Endodermal cell (in vitro differentiated cells): Measurements from ENCODE around the gene ZMYM3. TPM values are rescaled to one million over a fixed set of nuclear protein-coding genes. Genes with fewer than 3 reads are reported as not detected.

ENCODE experiments used
- DNase-seq: peaks from one replicate; pipeline ENCODE4 v3.0.0-alpha.2; 2017
- H3K27ac ChIP-seq: 2 replicates; pipeline ENCODE4 v1.5.1; 2013; ENCODE audit warnings: mild to moderate bottlenecking, low read depth, low read length, moderate library complexity
- H3K27me3 ChIP-seq: 2 replicates; pipeline ENCODE4 v1.6.1; 2013; ENCODE audit warnings: mild to moderate bottlenecking, low read length, moderate library complexity; ENCODE audit not compliant: insufficient read depth, control insufficient read depth, poor library complexity, severe bottlenecking
- H3K36me3 ChIP-seq: 2 replicates; pipeline ENCODE4 v1.7.0; 2013; ENCODE audit warnings: mild to moderate bottlenecking, low read length, moderate library complexity; ENCODE audit not compliant: control insufficient read depth, insufficient read depth
- H3K4me1 ChIP-seq: one replicate; pipeline ENCODE4 v1.7.0; 2013; ENCODE audit warnings: low read length; ENCODE audit not compliant: control insufficient read depth, insufficient read depth
- H3K4me3 ChIP-seq: 2 replicates; pipeline ENCODE4 v1.5.1; 2013; ENCODE audit warnings: mild to moderate bottlenecking, low read length, moderate library complexity
- H3K9ac ChIP-seq: 2 replicates; pipeline ENCODE4 v1.6.1; 2013; ENCODE audit warnings: mild to moderate bottlenecking, low read length, moderate library complexity; ENCODE audit not compliant: poor library complexity, severe bottlenecking; ENCODE audit errors: extremely low read depth
- H3K9me3 ChIP-seq: 2 replicates; pipeline ENCODE4 v1.6.1; 2013; ENCODE audit warnings: mild to moderate bottlenecking, low read length, moderate library complexity; ENCODE audit not compliant: control insufficient read depth
- H3K27ac Mint-ChIP-seq: 2 replicates; pipeline ENCODE4 v1.8.0; 2020; ENCODE audit warnings: mixed read lengths
- H3K27me3 Mint-ChIP-seq: 2 replicates; pipeline ENCODE4 v1.8.0; 2021; ENCODE audit warnings: mild to moderate bottlenecking, mixed read lengths; ENCODE audit not compliant: insufficient read depth
- H3K36me3 Mint-ChIP-seq: 2 replicates; pipeline ENCODE4 v1.8.0; 2020; ENCODE audit warnings: low read depth, mixed read lengths
- H3K4me1 Mint-ChIP-seq: 2 replicates; pipeline ENCODE4 v1.8.0; 2020; ENCODE audit warnings: mixed read lengths
- H3K4me3 Mint-ChIP-seq: 2 replicates; pipeline ENCODE4 v1.8.0; 2020; ENCODE audit warnings: mild to moderate bottlenecking, moderate library complexity, mixed read lengths
- H3K9me3 Mint-ChIP-seq: 2 replicates; pipeline ENCODE4 v1.8.0; 2020; ENCODE audit warnings: mild to moderate bottlenecking, mixed read lengths
- CTCF ChIP-seq: fragments of 200-600 bp; sonication (generic); conservative IDR thresholded peaks from 2 replicates; pipeline ENCODE4 v1.5.0; 2021; ENCODE audit warnings: antibody characterized with exemption, mild to moderate bottlenecking
- WGBS, 2 experiments: methylation state at CpG; one replicate each; pipeline versions ENCODE4 v1.1.5 to v1.1.7; 2013; ENCODE audit warnings: missing lambda C conversion rate in 2 of 2, mixed read lengths in 1 of 2; ENCODE audit not compliant: insufficient coverage in 1 of 2, insufficient read length in 1 of 2; 5-methylcytosine and 5-hydroxymethylcytosine counted together
- total RNA-seq, 2 donors: library from RNA; stranded (reverse); fragmentation: NEBNext Ultra II Directional in 1 of 2; extraction: Animal tissue kit (Norgen Biotek cat#: 25700) in 1 of 2; gene quantifications; 2 replicates in 1 of 2; 3 replicates in 1 of 2; pipeline ENCODE4 v1.2.1, GENCODE V29; 2021

Gene ZMYM3
- total RNA-seq, 2 donors from 2014 or later: 91.0 to 91.8 TPM

DNA sequence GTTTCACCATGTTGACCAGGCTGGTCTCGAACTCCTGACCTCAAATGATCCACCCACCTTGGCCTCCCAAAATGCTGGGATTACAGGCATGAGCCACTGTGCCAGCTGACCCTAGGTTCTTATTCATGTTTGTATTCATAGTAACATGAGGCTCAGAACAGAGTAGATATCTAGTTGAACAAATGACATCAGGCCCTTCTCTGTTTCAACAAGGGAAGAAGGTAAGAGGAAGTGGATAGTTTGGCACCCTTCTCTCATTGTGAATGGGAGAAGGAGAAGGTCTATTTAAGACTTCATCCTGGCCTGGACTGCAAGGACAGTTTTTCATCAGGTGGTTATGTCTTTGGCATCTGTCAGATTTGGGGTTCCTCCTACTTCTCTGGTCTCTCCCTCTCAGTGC is 17.1 kb downstream of the ZMYM3 start:
- Histone ChIP-seq H3K9ac (no peak overlapping the region), H3K9me3 (no peaks in the 10 kb centered on the region), H3K36me3 (no peaks in the 10 kb centered on the region), H3K27me3 (no peaks in the 10 kb centered on the region), H3K27ac (no peak overlapping the region), H3K4me3 (no peak overlapping the region), H3K4me1 (no peaks in the 10 kb centered on the region)
- Mint-ChIP-seq H3K9me3 (peaks cover 74% of the 10 kb centered on the region), H3K4me3 (no peak overlapping the region), H3K36me3 (peaks cover 26% of the 10 kb centered on the region), H3K27me3 (peaks cover 10% of the 10 kb centered on the region), H3K4me1 (peaks cover 9% of the 10 kb centered on the region), H3K27ac (no peak overlapping the region)
- no peak for TF ChIP-seq CTCF
- DNase-seq: no peak
- WGBS, 2 experiments: no CpG with 5 or more reads among the region's 1 CpG

- Mint-ChIP-seq H3K27me3 (peaks cover 10% of the 10 kb centered on the region), H3K4me3 (no peak overlapping the region), H3K36me3 (peaks cover 14% of the 10 kb centered on the region), H3K27ac (no peak overlapping the region), H3K4me1 (peaks cover 13% of the 10 kb centered on the region), H3K9me3 (peaks cover 68% of the 10 kb centered on the region)
- H3K4me3 ChIP-seq: no peak overlapping the region
- H3K9ac ChIP-seq: no peak overlapping the region
- WGBS, 2 experiments: 83% methylated on average over 1 to 3 of the region's 3 CpGs
- no peaks in the 10 kb centered on the region for H3K27me3 ChIP-seq
- no peak overlapping the region for H3K27ac ChIP-seq
- H3K36me3 ChIP-seq: no peaks in the 10 kb centered on the region
- no peak for TF ChIP-seq CTCF
- no peaks in the 10 kb centered on the region for H3K4me1 ChIP-seq
- no peaks in the 10 kb centered on the region for H3K9me3 ChIP-seq
- DNase-seq: no peak
Measured at GRCh38 chrX:71235482-71235881, 18.5 kb downstream of the ZMYM3 start.

DNA sequence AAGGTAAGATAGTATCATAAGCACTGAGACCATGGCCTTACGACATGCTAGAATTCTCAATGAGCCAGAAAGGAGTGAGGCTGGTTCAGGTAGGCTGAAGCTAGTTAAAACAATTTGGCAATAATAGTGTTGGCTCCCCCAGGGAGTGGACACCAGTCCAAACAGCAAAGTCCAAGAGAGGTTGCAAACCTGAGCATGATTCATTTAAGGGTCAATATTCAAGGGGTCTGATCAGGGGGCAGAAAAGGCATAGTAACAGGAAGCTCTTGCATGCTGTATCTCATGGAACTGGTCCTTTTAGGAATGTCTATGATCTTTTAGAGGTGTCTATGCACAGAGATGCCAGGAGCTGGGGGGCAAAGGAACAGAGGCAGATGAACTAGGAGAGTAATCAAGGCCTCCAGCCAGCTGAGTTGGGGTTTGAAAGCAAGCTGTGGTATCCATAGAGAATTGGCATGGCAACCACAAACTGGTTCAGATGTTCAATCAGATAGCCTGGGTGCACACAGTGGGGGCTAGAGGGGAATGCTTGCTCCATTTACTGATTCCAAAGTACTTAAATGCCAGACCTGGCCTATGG is 25.8 kb downstream of the ZMYM3 start:
- no peak for DNase-seq
- Histone ChIP-seq H3K27me3 (no peaks in the 10 kb centered on the region), H3K4me1 (peaks cover 4% of the 10 kb centered on the region), H3K9me3 (no peaks in the 10 kb centered on the region), H3K36me3 (no peaks in the 10 kb centered on the region), H3K4me3 (no peak overlapping the region), H3K27ac (no peak overlapping the region), H3K9ac (no peak overlapping the region)
- Mint-ChIP-seq H3K27ac (no peak overlapping the region), H3K27me3 (no peaks in the 10 kb centered on the region), H3K4me1 (peaks cover 29% of the 10 kb centered on the region), H3K4me3 (no peak overlapping the region), H3K9me3 (peaks cover 68% of the 10 kb centered on the region), H3K36me3 (no peaks in the 10 kb centered on the region)
- whole genome bisulfite sequencing, 2 experiments: 100% methylated on average over 1 of the region's 1 CpG
- no peak for TF ChIP-seq CTCF
